GM12878 (cell line): ENCODE measurements around the gene GPR171. TPM values are rescaled to one million over a fixed set of nuclear protein-coding genes. Genes with fewer than 3 reads are reported as not detected.

ENCODE experiments used
- ASH2L ChIP-seq: fragments of 300-600, 200-600 bp; sonication (generic); IDR thresholded peaks from 2 replicates; pipeline ENCODE4 v1.6.1; 2017; ENCODE audit warnings: low read depth, mild to moderate bottlenecking, borderline replicate concordance
- CEBPZ ChIP-seq: fragments of 150-350 bp; IDR thresholded peaks from 2 replicates; pipeline ENCODE4 v1.6.1; 2016; ENCODE audit warnings: low read depth, low read length
- DPF2 ChIP-seq: fragments of 450-650 bp; IDR thresholded peaks from 2 replicates; pipeline ENCODE4 v1.6.1; 2017; ENCODE audit warnings: mild to moderate bottlenecking
- HCFC1 ChIP-seq: fragments of 150-350 bp; IDR thresholded peaks from 2 replicates; pipeline ENCODE4 v1.6.1; 2014; ENCODE audit warnings: low read length
- IKZF1 ChIP-seq: fragments of 450-650 bp; conservative IDR thresholded peaks from 2 replicates; pipeline ENCODE4 v1.6.1; 2017; ENCODE audit warnings: antibody characterized with exemption, mild to moderate bottlenecking
- KDM1A ChIP-seq: fragments of 200-600 bp; sonication (generic); IDR thresholded peaks from 2 replicates; pipeline ENCODE4 v1.6.1; 2016; ENCODE audit warnings: borderline replicate concordance
- MEF2A ChIP-seq: IDR thresholded peaks from 2 replicates; pipeline ENCODE4 v1.6.1; 2011; ENCODE audit warnings: low read depth, mild to moderate bottlenecking, low read length, moderate library complexity; ENCODE audit not compliant: insufficient read depth
- POU2F2 ChIP-seq: IDR thresholded peaks from 3 replicates; pipeline ENCODE4 v1.6.1; 2011; ENCODE audit warnings: low read depth, mild to moderate bottlenecking, low read length, borderline replicate concordance
- PRDM15 ChIP-seq: fragments of 450-650 bp; formaldehyde crosslinking; IDR thresholded peaks from 2 replicates; pipeline ENCODE4 v1.4.0; 2020; ENCODE audit warnings: mild to moderate bottlenecking, moderate library complexity
- REST ChIP-seq: IDR thresholded peaks from 2 replicates; pipeline ENCODE4 v1.6.1; 2012; ENCODE audit warnings: mild to moderate bottlenecking, low read depth, low read length
- SRF ChIP-seq, 2 experiments: IDR thresholded peaks; 2 replicates each; pipeline ENCODE4 v1.6.1; 2011; ENCODE audit warnings: low read depth in 2 of 2, low read length in 2 of 2, mild to moderate bottlenecking in 1 of 2, moderate library complexity in 1 of 2
- STAT3 ChIP-seq: IDR thresholded peaks from 2 replicates; pipeline ENCODE4 v1.6.1; 2011; ENCODE audit warnings: low read depth, low read length, improper control_type of control experiment
- ZNF687 ChIP-seq: fragments of 450-650 bp; IDR thresholded peaks from 2 replicates; pipeline ENCODE4 v1.6.1; 2017; ENCODE audit warnings: mild to moderate bottlenecking, moderate library complexity
- ZSCAN29 ChIP-seq: fragments of 450-650 bp; IDR thresholded peaks from 2 replicates; pipeline ENCODE4 v1.6.1; 2017; ENCODE audit warnings: mild to moderate bottlenecking, moderate library complexity
- polyA plus RNA-seq, 11 experiments: library from polyadenylated mRNA; depleted of rRNA in 4 of 11; unstranded in 6 of 11; stranded (reverse) in 5 of 11; fragments of >200 nt; fragmentation: Nextera tagmentation in 4 of 11; fragmentation: Illumina TruSeq in 1 of 11; extraction: Ambion mirVana in 4 of 11; extraction: Trizol in 1 of 11; gene quantifications; 1 replicate in 1 of 11; 2 replicates in 10 of 11; pipeline versions ENCODE4 v1.2.1 to v1.2.3, GENCODE V29; 2011 to 2016; ENCODE audit warnings: inconsistent platforms in 2 of 11, missing spikeins in 2 of 11, low read depth in 1 of 11
- total RNA-seq, 4 experiments: library from RNA; depleted of rRNA in 3 of 4; stranded (reverse); fragments of >200 nt in 3 of 4; fragmentation: Illumina TruSeq in 1 of 4; extraction: Trizol in 1 of 4; gene quantifications; 2 replicates each; pipeline versions ENCODE4 v1.2.1 to v1.2.3, GENCODE V29; 2013 to 2021

The GPR171 gene
- total and polyA plus RNA-seq, 10 of the 15 experiments (the other 5 are each of a cell fraction or from before 2014, with no cell fraction given), result 0.05 to 0.07 TPM; not detected in 8

- no peak for TF ChIP-seq CEBPZ
- TF ChIP-seq MEF2A, result no peak
- TF ChIP-seq ZNF687, result no peak
- TF ChIP-seq PRDM15 (CRISPR knock-in tag), result no peak
- peak; percentile 47; the same call in 1 of the 2 replicates for TF ChIP-seq IKZF1
- TF ChIP-seq HCFC1, result no peak
- no peak for TF ChIP-seq REST
- TF ChIP-seq STAT3, result no peak
- peak; percentile 8; the same call in 1 of the 3 replicates for TF ChIP-seq POU2F2
- TF ChIP-seq KDM1A, result no peak
- no peak for TF ChIP-seq SRF (IDR thresholded peaks at IDR 0.05; ENCODE audit: low read depth in 2 of 2, low read length in 2 of 2)
- peak; percentile 28; the same call in 1 of the 2 replicates for TF ChIP-seq DPF2
- TF ChIP-seq ZSCAN29, result no peak
- no peak for TF ChIP-seq ASH2L
Observed at GRCh38 chr3:151227266-151227806, 24.3 kb upstream of the GPR171 start (continued).
